OCI-LY1 (cell line): ENCODE data around the gene DUSP3.

ENCODE experiments used
- H2AFZ ChIP-seq: fragments of 200-600 bp; sonication (generic), shearing (Covaris generic); 2 replicates; pipeline ENCODE4 v1.6.0; 2014; ENCODE audit warnings: antibody characterized with exemption, mild to moderate bottlenecking, low read length
- H3F3A ChIP-seq: fragments of 200-600 bp; sonication (generic), shearing (Covaris generic); 2 replicates; pipeline ENCODE4 v1.6.0; 2014; ENCODE audit warnings: mild to moderate bottlenecking, antibody characterized with exemption, low read length, moderate library complexity; ENCODE audit not compliant: insufficient read depth
- H3K27ac ChIP-seq: fragments of 200-600 bp; sonication (generic); 2 replicates; pipeline ENCODE4 v1.5.1; 2014; ENCODE audit warnings: low read length, mixed run types, mild to moderate bottlenecking, low read depth; ENCODE audit not compliant: poor library complexity, severe bottlenecking
- H3K27me3 ChIP-seq: fragments of 200-600 bp; sonication (generic); 2 replicates; pipeline ENCODE4 v1.6.0; 2014; ENCODE audit warnings: antibody characterized with exemption, mild to moderate bottlenecking, low read length, moderate library complexity; ENCODE audit not compliant: insufficient read depth
- H3K36me3 ChIP-seq: fragments of 200-600 bp; sonication (generic); 2 replicates; pipeline ENCODE4 v1.6.1; 2014; ENCODE audit warnings: mild to moderate bottlenecking, antibody characterized with exemption, low read length, moderate library complexity, mixed read lengths; ENCODE audit not compliant: insufficient read depth
- H3K4me1 ChIP-seq: fragments of 200-600 bp; sonication (generic); 2 replicates; pipeline ENCODE4 v1.5.1; 2014; ENCODE audit warnings: mild to moderate bottlenecking, low read length, moderate library complexity; ENCODE audit not compliant: insufficient read depth, severe bottlenecking
- H3K4me2 ChIP-seq: fragments of 200-600 bp; sonication (generic), shearing (Covaris generic); 2 replicates; pipeline ENCODE4 v1.6.1; 2014; ENCODE audit warnings: low read length
- H3K4me3 ChIP-seq: fragments of 200-600 bp; sonication (generic); 2 replicates; pipeline ENCODE4 v1.5.1; 2014; ENCODE audit warnings: low read length, low read depth, mild to moderate bottlenecking, mixed read lengths; ENCODE audit not compliant: poor library complexity, severe bottlenecking
- H3K79me2 ChIP-seq: fragments of 200-600 bp; shearing (Covaris generic); 2 replicates; pipeline ENCODE4 v1.6.1; 2016; ENCODE audit warnings: mixed run types, low read length, mixed read lengths; ENCODE audit not compliant: insufficient read depth
- H3K9ac ChIP-seq: fragments of 200-600 bp; sonication (generic), shearing (Covaris generic); 2 replicates; pipeline ENCODE4 v1.6.1; 2014; ENCODE audit warnings: mild to moderate bottlenecking, low read length, mixed read lengths
- H3K9me2 ChIP-seq: fragments of 200-600 bp; sonication (generic), shearing (Covaris generic); 2 replicates; pipeline ENCODE4 v1.6.1; 2014; ENCODE audit warnings: low read depth, mild to moderate bottlenecking, low read length, mixed read lengths
- H3K9me3 ChIP-seq: fragments of 200-600 bp; shearing (Covaris generic); 2 replicates; pipeline ENCODE4 v1.6.1; 2014; ENCODE audit warnings: low read length, mixed read lengths
- H4K20me1 ChIP-seq: fragments of 200-600 bp; sonication (generic), shearing (Covaris generic); 2 replicates; pipeline ENCODE4 v1.6.0; 2016; ENCODE audit warnings: mild to moderate bottlenecking, low read length; ENCODE audit not compliant: insufficient read depth
- CTCF ChIP-seq: fragments of 200-600 bp; sonication (generic), shearing (Covaris generic); IDR thresholded peaks from 2 replicates; pipeline ENCODE4 v1.5.1; 2017; ENCODE audit warnings: mild to moderate bottlenecking, antibody characterized with exemption, low read length, moderate library complexity, mixed read lengths
- EZH2 ChIP-seq: fragments of 200-600 bp; sonication (generic), shearing (Covaris generic); IDR thresholded peaks from 2 replicates; pipeline ENCODE4 v1.8.0; 2017; ENCODE audit warnings: borderline replicate concordance, mixed run types, mild to moderate bottlenecking, antibody characterized with exemption, low read length, moderate library complexity, mixed read lengths

DUSP3 gene

GRCh38 chr17:43784068-43784467 is 5.3 kb upstream of the DUSP3 start:
- no peaks in the 10 kb centered on the region for H3K9me3 ChIP-seq
- H3K4me2 ChIP-seq: no peak overlapping the region
- peaks cover 4% of the 10 kb centered on the region for H3K4me1 ChIP-seq
- no peaks in the 10 kb centered on the region for H3K9me2 ChIP-seq
- H3K36me3 ChIP-seq: no peaks in the 10 kb centered on the region
- H3K79me2 ChIP-seq: no peaks in the 10 kb centered on the region
- no peak overlapping the region for H3K9ac ChIP-seq
- no peak for TF ChIP-seq CTCF
- TF ChIP-seq EZH2: no peak
- peaks cover 8% of the 10 kb centered on the region for H3K27me3 ChIP-seq
- H4K20me1 ChIP-seq: no peaks in the 10 kb centered on the region
- H2AFZ ChIP-seq: no peak overlapping the region
- no peak overlapping the region for H3K4me3 ChIP-seq
- H3K27ac ChIP-seq: no peak overlapping the region
- no peaks in the 10 kb centered on the region for H3F3A ChIP-seq

- no peaks in the 10 kb centered on the region for H3K9me3 ChIP-seq
- no peak overlapping the region for H3K9ac ChIP-seq
- H3K9me2 ChIP-seq: no peaks in the 10 kb centered on the region
- H2AFZ ChIP-seq: no peak overlapping the region
- H3K36me3 ChIP-seq: no peaks in the 10 kb centered on the region
- peaks cover 8% of the 10 kb centered on the region for H3K27me3 ChIP-seq
- H3K27ac ChIP-seq: no peak overlapping the region
- TF ChIP-seq EZH2: no peak
- no peak for TF ChIP-seq CTCF
- H4K20me1 ChIP-seq: no peaks in the 10 kb centered on the region
- H3K4me1 ChIP-seq: peaks cover 8% of the 10 kb centered on the region
- H3K79me2 ChIP-seq: no peaks in the 10 kb centered on the region
- no peak overlapping the region for H3K4me3 ChIP-seq
- H3K4me2 ChIP-seq: no peak overlapping the region
- no peaks in the 10 kb centered on the region for H3F3A ChIP-seq
These were observed 4.3 kb upstream of the DUSP3 start for GRCh38 chr17:43782913-43783680.

GRCh38 chr17:43780135-43780534 is 1.4 kb upstream of the DUSP3 start, which contains the start of gene CFAP97D1:
TSS of gene CFAP97D1 (plus strand) at chr17:43780435. CDS start at chr17:43780463, 28 bp downstream.
- H2AFZ ChIP-seq: no peak within 1 kb of the TSS
- H3K4me3 ChIP-seq: peak within 1 kb of the TSS; percentile 94

More at GRCh38 chr17:43780135-43780534, 1.4 kb upstream of the DUSP3 start, which contains the start of gene CFAP97D1:
- TF ChIP-seq EZH2 (no peak), CTCF (no peak)
- no peaks in the 10 kb centered on the region for H3K79me2 ChIP-seq
- peak within 1 kb of the TSS; percentile 70 for H3K4me2 ChIP-seq
- H3K4me1 ChIP-seq: peaks cover 10% of the 10 kb centered on the region
- no peaks in the 10 kb centered on the region for H3F3A ChIP-seq
- no peaks in the 10 kb centered on the region for H3K9me3 ChIP-seq
- H3K27ac ChIP-seq: no peak within 1 kb of the TSS
- peaks cover 8% of the 10 kb centered on the region; the same call in 1 of the 2 replicates for H3K27me3 ChIP-seq
- no peaks in the 10 kb centered on the region for H3K36me3 ChIP-seq
- H3K9me2 ChIP-seq: no peaks in the 10 kb centered on the region
- peak within 1 kb of the TSS; percentile 28 for H3K9ac ChIP-seq
- no peaks in the 10 kb centered on the region for H4K20me1 ChIP-seq
